GM19468 (cell line): ENCODE results near the gene PTRHD1.
"Not testable (repeated sequence)": the region's sequence is repeated elsewhere in the genome, so short reads cannot be mapped to it uniquely, and the experiment has no call there.

Experiments
- ATAC-seq: cut with Tn5 transposase; IDR thresholded peaks from one replicate; pipeline ENCODE4 v1.9.1; 2021; ENCODE audit warnings: mild to moderate bottlenecking, moderate library complexity, moderate number of reproducible peaks; ENCODE audit not compliant: unreplicated experiment; ENCODE audit errors: extremely low read depth

Gene PTRHD1

GRCh38 chr2:24816404-24816803 lies 23.2 kb upstream of the PTRHD1 start:
- ATAC-seq = no peak

DNA sequence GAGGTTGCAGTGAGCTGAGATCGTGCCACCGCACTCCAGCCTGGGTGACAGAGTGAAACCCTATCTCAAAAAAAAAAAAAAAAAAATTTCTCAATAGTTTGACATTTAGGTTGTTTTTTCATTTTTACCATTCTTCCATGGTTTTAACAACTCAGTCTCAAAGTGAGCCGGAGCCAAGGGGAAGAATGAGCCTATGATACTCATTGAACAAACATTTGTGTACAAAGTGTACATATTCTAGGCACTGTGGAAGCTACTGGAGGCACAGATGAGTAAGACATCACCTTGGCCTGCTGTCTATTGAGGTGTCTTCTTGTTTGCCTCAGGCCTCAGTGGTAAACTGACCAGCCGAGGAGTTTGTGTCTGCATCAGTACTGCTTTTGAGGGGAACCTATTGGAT lies 22.0 kb upstream of the PTRHD1 start:
- no peak for ATAC-seq

DNA sequence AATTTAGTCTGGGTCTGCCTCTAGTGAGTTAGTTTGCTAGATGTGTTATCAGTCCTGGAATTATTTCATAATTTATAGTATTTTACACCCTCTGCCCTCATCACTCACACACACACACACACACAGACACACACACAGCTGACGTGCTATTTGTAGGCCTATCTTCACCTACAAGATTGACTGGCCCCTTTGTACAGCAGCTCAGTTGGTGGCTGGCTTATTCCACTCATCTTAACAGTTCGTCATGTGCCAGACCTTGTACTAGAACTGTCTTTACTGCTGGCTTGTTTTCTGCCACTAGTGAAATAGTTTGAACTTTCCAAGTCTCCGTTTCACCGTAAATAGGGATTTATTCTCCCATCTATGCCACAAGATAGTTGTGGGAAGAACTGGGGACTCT lies 21.3 kb upstream of the PTRHD1 start:
- no peak for ATAC-seq

- no peak for ATAC-seq
Measured at GRCh38 chr2:24813691-24814137, 20.5 kb upstream of the PTRHD1 start.

- no peak for ATAC-seq
Measured at GRCh38 chr2:24809316-24810007, 16.3 kb upstream of the PTRHD1 start.

DNA sequence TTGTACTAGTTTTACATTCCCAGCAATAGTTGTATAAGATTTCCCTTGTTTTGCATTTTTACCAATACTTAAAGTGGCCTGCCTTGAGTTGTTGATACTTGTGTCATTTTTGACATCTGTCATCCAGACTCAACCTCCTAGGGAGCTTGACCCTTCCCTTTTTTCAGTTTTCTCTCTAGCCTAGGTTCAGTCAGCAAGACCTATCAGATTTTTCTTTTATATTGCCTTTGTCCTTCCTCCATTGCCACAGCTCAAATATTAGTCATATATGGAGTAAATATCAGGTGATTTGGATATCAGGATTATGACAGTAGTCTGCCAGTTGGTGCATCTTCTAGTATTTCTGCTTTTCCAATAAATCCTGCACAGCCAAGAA lies 13.5 kb upstream of the PTRHD1 start:
- ATAC-seq = no peak

- not testable (repeated sequence) for ATAC-seq
Measured at GRCh38 chr2:24805811-24806660, 12.8 kb upstream of the PTRHD1 start.

GRCh38 chr2:24800487-24800886 lies 7.3 kb upstream of the PTRHD1 start:
- not testable (repeated sequence) for ATAC-seq

GRCh38 chr2:24797644-24798043 lies 4.5 kb upstream of the PTRHD1 start:
- no peak for ATAC-seq

- no peak for ATAC-seq
Measured at GRCh38 chr2:24793761-24794435, 707 bp upstream of the PTRHD1 start.

DNA sequence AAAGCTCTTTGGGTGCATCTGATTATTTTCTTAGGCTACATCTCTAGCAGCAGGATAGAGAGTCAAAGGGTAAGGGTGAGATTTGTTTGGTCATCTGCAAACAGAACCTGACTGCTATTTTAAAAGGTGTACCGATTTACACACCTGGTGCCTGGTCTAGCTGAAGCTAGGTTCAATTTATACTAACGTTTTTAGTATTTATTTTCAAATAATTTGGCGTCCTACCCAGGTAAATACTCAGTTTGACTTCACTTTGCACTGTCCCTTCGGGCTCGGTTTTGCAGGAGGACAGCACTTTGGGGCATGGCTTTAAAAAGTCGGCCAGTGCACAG lies 683 bp downstream of the PTRHD1 start:
- no peak for ATAC-seq

DNA sequence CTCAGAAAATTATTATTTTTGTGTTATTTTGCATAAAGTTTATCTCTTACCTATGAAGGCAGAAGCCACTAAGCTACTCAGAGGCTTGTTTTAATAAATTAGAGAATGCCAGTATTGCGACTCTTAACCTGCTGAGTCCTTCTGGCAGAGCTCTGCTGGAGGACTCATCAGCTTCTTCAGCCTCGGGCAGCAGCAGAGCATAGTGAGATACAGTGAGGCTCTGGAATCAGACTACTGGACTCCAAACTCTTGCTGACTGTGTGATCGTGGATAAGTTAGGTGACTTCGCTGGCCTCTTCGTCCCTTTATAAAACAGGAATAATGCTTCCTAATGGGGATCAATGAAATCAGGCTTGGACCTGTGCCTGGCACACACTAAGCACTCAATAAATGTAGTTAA lies 1.7 kb downstream of the PTRHD1 start:
- no peak for ATAC-seq

DNA sequence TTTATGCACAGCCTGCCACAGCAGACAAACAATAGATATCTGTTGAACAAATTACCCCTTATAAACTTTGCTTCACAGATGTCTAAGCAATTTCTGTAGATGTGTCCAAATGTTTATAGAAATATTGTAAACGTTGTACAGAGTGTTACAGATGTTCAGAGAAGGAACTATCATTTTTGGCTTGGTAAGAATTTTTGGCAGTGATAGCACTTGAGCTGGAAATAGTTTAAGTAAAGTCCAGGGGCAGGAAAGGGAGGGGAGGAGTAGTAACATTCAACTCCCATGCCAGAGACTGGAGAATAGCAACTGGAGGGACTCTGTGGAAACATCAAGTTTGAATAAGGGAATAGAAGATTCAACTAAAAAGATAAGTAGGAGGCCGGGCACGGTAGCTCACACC lies 4.4 kb downstream of the PTRHD1 start:
- no peak for ATAC-seq

DNA sequence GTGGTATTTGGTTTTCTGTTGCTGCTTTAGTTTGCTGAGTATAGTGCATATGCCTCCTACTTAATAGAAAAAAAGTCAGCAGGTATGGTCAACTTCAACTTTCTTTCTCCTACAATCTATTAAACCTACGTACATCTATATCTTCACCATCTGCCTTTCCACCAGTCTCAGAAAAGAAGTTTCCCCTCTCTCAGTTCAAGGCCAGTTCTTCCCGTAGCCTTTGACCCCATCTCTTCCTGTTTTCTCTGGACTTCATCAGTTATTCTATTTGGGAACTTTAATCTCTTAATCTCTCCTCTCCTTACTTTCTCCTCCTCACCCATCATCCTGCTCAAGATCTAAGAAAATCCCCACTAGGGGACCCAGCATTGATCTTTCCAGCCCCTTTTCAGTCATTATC lies 5.7 kb downstream of the PTRHD1 start:
- no peak for ATAC-seq

- ATAC-seq = peak; percentile 66
Measured at GRCh38 chr2:24785671-24786321, 7.4 kb downstream of the PTRHD1 start.

- no peak for ATAC-seq
Measured at GRCh38 chr2:24783641-24784040, 9.6 kb downstream of the PTRHD1 start.

GRCh38 chr2:24779116-24779515 lies 14.1 kb downstream of the PTRHD1 start:
- no peak for ATAC-seq

DNA sequence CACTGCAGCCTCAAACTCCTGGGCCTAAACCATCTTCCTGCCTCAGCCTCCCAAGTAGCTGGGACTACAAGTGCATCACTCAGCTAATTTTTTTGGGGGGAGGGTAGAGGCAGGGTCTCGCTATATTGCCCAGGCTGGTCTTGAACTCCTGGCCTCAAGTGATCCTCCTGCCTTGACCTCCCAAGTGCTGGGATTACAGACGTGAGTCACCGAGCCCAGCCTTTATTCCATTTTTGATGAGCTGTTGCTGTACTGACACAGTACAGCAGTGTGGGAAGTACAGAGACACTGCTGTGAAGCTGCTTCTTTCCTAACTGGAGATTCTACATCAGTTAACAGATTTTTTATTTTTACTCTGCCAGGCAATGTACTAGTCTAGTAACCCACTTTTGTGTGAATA lies 18.8 kb downstream of the PTRHD1 start:
- no peak for ATAC-seq

DNA sequence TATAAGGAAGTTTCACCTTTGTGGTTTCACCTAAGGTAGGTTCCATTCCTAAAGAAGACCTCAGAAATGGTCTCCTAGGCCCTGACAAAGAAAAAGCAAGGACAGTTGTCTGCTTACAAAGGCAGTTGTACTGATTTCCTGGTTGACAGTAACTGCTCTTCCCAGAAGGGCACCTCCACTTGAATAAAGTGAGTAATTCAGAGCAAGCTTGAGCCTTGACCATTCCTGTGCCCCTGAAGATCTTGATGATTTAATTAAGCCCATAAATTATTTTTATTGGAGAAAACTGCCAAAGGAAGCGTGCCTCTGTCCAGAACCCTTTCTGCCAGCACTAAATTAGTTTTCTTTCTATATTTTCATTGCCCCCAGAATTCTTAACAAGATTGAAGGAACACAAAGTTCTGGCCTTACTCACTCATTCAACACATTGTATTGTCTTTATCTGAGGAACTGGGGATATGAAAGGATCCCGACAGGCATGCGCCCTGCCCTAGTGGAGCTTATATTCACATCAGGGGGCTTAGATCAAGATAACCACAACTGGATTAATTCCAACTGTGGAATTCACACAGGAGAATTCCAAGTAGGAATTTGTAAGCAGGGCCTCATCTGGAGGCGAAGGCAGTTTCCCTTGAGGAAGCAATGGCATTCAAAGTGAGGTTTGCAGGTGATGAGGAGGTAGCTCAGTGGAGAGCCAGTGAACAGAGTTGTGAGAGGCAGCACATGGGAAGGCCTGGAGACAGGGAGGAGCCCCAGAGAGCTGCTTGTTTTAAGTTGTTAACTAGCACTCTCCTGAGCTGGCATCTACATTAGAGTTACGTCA lies 21.2 kb downstream of the PTRHD1 start:
- no peak for ATAC-seq

GRCh38 chr2:24771061-24771460 lies 22.1 kb downstream of the PTRHD1 start:
- ATAC-seq = no peak
